Fibroblast of skin of right quadriceps (primary cell): ENCODE data around the gene BMP2.

Experiments
- DNase-seq: peaks from one replicate; pipeline ENCODE4 v3.0.0-alpha.2; 2013

BMP2 gene

GRCh38 chr20:6767536-6768227, at the start of gene BMP2:
Gene BMP2, plus strand, starts transcription at chr20:6767686. Its CDS starts 2,441 bp downstream, at chr20:6770127.
- peak; percentile 47 for DNase-seq

- no peak for DNase-seq
Observed at GRCh38 chr20:6718662-6719368, 48.7 kb upstream of the BMP2 start.

GRCh38 chr20:6719369-6719721, 48.1 kb upstream of the BMP2 start:
- DNase-seq, result no peak

GRCh38 chr20:6726761-6727160, 40.7 kb upstream of the BMP2 start:
- no peak for DNase-seq

- no peak for DNase-seq
Observed at GRCh38 chr20:6730672-6731328, 36.7 kb upstream of the BMP2 start.

GRCh38 chr20:6732001-6732447, 35.5 kb upstream of the BMP2 start:
- DNase-seq, result no peak

GRCh38 chr20:6732851-6733250, 34.6 kb upstream of the BMP2 start:
- no peak for DNase-seq

- no peak for DNase-seq
Observed at GRCh38 chr20:6733965-6734364, 33.5 kb upstream of the BMP2 start.

- no peak for DNase-seq
Observed at GRCh38 chr20:6735942-6736845, 31.3 kb upstream of the BMP2 start.

- DNase-seq, result no peak
Observed at GRCh38 chr20:6739406-6739805, 28.1 kb upstream of the BMP2 start.

- DNase-seq, result no peak
Observed at GRCh38 chr20:6740096-6740495, 27.4 kb upstream of the BMP2 start.

- no peak for DNase-seq
Observed at GRCh38 chr20:6744180-6744579, 23.3 kb upstream of the BMP2 start.

- no peak for DNase-seq
Observed at GRCh38 chr20:6744805-6745204, 22.7 kb upstream of the BMP2 start.

GRCh38 chr20:6746901-6747609, 20.4 kb upstream of the BMP2 start:
- no peak for DNase-seq

GRCh38 chr20:6750438-6750837, 17.0 kb upstream of the BMP2 start:
- no peak for DNase-seq

- no peak for DNase-seq
Observed at GRCh38 chr20:6756693-6757595, 10.5 kb upstream of the BMP2 start.

GRCh38 chr20:6764619-6765018, 2.9 kb upstream of the BMP2 start:
- DNase-seq, result no peak

- DNase-seq, result peak; percentile 68
Observed at GRCh38 chr20:6765469-6766058, 1.9 kb upstream of the BMP2 start.

- no peak for DNase-seq
Observed at GRCh38 chr20:6766433-6766832, 1.1 kb upstream of the BMP2 start.

GRCh38 chr20:6767126-6767535, 355 bp upstream of the BMP2 start:
- no peak for DNase-seq
